ENCODE measurements around the gene NUDT4B.
"Not testable (repeated sequence)": the region's sequence is repeated elsewhere in the genome, so short reads cannot be mapped to it uniquely, and the experiment has no call there.

DNA sequence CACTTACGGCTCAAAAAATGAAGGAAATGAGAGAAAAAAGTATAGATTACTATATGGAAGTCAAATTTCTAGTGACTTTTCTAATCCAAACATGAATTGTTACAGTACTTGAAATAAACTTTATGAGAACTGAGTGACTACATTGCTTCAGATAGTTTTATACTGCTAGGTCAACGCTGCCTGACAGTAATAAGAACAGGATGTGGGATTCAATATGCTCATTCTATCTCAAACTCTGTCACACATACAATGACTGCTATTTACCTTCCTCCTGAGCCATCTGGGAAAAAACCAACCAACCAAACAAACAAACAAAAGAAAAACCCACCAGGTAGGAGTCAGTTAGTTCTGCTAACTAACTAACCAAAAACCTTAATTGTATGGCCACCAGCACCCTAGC lies 20.0 kb downstream of the NUDT4B start:
- not testable (repeated sequence) for TF ChIP-seq POLR2A (IDR thresholded peaks at IDR 0.05; ENCODE audit: low read depth)
- TF ChIP-seq, protein P1, sequence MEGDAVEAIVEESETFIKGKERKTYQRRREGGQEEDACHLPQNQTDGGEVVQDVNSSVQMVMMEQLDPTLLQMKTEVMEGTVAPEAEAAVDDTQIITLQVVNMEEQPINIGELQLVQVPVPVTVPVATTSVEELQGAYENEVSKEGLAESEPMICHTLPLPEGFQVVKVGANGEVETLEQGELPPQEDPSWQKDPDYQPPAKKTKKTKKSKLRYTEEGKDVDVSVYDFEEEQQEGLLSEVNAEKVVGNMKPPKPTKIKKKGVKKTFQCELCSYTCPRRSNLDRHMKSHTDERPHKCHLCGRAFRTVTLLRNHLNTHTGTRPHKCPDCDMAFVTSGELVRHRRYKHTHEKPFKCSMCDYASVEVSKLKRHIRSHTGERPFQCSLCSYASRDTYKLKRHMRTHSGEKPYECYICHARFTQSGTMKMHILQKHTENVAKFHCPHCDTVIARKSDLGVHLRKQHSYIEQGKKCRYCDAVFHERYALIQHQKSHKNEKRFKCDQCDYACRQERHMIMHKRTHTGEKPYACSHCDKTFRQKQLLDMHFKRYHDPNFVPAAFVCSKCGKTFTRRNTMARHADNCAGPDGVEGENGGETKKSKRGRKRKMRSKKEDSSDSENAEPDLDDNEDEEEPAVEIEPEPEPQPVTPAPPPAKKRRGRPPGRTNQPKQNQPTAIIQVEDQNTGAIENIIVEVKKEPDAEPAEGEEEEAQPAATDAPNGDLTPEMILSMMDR (IDR thresholded peaks at IDR 0.05), result not testable (repeated sequence)
